Hematopoietic multipotent progenitor cell treated with erythropoietin and hydrocortisone succinate and interleukin-3 and kit ligand, for 4 days (in vitro differentiated cells): ENCODE data around the gene PHYHIPL.

ENCODE experiments used
- DNase-seq: peaks from one replicate; pipeline ENCODE4 v3.0.0-alpha.2; 2015

PHYHIPL gene

DNA sequence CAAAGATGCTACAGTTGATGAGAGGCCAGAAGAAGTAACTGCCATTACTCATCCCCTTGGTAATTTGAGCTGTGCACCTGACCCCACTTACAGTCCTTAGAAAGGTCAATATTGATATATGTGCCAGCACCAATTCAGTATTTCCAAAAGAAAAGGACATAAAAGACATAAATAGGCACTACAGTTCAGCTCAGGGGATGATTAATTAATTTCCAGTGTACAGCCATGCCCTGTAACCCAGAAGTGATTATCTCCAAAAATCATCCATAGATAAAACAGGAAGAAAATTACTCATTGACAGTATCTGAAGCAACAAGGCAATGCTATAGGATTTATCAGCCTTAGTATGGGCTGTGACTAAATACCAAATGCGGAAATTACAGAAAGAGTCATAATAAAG lies 82.4 kb downstream of the PHYHIPL start:
- no peak for DNase-seq

DNA sequence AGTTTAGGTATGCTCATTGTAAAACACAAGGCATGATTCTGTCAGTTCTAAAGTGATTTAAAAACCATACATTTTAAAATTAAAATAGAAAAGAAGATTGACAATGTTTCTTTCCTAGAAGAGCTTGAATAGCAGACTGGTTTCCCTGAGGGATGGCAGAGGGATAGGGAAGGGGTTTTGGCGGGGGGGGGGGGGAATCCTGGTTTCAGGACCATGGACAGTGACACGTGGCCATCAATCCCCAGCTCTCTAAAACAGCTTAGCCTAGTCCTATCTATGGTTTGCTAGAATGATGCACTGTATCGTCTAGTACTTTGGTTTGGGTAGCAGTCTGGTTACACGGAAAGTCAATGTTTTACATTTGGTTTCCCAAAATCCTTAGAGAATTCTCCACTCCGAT lies 88.7 kb downstream of the PHYHIPL start:
- DNase-seq: peak; percentile 19

DNA sequence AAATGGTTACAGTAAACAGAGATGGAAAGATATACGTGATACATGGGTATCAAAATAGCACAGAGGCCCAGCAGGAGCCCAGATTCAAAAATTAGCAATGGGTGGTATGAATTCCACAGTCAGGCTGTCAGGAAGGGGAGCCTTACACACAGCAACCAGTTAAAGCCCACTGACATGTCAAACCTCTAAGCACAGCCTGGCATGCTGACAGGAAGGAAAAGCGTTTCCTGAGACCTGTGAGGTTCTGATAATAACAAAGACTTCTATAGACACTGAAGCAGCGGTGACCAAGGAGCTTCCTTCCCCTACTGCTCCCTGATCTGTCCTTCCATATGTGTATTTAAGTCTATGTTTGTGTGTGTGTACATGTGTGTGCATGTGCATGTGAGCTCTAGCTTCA lies 89.9 kb downstream of the PHYHIPL start:
- peak; percentile 63 for DNase-seq

DNA sequence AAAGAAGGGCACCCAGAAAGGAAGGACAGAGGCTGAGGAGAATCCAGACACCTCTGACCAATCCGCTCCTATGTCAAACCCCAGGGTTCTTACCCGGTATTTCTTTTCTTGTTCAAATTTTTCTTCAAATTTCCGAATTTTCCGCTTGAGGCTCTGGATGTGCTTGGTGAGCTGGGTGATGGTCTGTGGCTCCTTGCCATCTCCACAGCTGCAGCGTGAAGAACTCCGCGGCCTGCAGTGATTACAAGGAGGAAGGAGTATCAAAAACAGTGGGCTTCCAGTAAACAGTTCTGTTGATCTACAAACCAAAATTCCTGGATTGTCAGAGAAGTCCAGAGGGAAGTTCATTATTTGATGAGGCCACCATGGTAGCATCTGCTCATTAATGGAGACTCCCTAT lies 92.0 kb downstream of the PHYHIPL start:
- no peak for DNase-seq

DNA sequence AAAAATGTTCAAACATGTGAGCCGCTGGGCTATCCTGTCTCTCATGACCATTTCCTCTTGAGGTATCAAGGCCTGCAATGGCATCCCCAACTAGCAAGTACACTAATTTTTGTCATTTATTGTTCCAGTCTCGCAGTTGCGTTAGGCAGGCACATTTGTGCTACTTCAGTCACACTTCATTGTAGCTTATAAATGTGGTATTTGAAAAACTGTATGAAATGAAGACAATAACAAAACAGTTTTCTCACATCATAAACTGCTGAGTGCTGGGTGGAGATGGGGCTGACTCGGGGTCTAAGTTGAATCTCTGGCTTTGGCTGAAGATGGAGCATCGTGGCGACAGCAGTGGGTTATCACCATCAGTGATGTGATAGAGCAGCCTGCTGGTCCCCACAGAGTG lies 93.2 kb downstream of the PHYHIPL start:
- no peak for DNase-seq

DNA sequence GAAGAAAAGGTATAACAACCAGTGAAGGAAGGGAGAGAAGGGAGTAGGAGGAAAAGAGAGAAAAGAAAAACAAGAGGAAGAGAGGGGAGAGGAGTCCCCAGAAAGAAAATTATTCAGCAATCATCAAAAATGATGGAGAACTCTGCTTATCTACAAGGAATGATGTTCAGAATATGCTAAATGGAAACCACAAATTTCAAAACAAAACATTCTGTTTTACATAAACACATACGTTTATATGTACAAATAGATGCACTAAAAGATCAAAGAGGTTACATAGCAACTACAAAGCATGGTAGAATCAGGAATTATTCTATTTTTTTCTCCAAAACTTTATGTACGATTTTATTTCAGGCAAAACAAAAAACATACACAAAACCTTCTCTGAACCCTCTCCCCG lies 94.0 kb downstream of the PHYHIPL start:
- no peak for DNase-seq

DNA sequence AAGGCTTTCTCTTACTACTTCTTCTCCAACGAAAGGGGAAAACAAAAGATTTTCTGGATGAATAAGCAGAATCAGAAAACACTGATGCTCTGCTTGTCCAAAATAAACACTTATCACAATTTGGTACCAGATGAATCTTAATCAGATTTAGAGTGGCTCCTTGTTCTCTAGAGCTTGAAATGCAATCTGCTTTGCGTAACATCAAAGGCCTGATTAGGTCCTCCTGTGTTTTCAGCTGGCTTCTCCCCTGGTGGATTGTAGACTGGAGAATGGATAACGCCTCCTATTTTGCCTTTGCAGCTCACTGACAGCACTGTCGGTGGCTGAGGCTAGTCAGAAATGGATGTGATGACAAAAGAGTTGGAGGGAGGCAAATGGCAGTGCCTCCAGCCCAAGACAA lies 94.7 kb downstream of the PHYHIPL start:
- DNase-seq: no peak

DNA sequence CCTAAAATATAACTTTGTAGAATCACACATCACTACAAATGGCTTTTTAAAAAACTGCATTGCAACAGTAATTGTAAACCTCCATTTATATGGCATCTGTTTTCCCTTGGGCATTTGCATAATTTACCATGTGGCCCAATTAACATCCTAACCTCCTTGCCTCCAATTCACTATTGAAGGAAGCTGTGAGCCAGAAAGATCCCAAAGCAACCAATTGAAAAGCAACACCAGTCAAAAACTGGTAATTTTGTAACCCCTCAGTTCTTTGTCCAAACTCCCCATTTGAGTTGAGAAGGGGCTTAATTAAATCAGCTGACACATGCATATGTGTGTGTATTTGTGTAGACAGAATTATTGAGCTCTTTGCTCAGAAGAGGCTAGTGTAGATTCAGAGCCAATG lies 95.6 kb downstream of the PHYHIPL start:
- no peak for DNase-seq

DNA sequence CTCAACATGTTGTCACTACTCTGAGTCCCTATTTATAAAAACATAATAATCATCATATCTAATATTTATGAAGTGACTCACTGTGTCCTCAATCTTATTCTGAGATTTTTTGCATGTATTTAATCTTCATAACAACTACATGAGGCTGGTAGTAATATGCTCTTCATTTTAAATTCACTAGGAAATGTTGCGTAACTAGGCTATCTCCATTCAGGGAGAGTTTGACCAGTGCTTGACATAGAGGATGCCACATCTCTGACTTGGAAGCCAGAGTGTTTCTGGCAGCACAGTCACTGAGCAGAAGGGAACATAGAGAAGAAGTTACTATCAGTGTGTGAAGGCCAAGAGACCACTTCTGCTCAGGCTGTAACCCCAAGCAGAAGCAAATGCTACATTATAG lies 97.0 kb downstream of the PHYHIPL start:
- no peak for DNase-seq

DNA sequence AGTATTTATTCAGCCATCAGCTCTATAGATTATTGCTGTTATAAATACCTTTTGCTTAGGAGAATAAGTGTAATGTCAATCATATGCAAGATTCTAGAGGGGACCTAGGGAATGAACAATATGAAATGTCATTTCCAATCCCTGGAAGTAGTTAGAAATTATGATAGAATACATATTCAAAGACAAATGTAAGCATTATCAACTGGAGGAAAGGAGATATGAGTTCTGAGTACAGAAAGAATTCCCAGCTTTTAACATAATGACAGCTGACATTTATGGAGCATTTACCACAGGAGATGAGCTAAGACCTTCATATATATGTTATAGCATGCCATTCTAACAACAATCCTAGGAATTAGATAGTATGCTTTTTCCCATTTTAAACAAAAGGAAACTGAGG lies 99.7 kb downstream of the PHYHIPL start:
- no peak for DNase-seq

DNA sequence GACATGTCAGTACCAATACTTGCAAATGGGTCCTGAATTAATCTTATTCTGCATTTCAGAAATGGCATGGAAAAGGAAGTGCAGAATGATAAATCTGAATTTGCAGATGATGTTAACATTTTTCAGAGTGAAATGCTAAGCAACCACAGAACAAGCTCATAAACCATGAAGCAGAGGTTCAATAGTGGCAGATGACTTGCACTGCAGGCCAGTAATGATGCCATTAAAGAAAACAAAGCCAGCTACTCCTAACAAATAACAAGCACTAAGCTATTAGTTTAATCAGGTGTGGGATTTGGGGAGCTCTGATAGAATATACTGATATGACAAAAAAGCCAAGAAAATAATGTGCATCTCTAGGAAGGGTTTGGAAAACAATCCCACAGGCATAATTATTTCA lies 100.5 kb downstream of the PHYHIPL start:
- DNase-seq: no peak

DNA sequence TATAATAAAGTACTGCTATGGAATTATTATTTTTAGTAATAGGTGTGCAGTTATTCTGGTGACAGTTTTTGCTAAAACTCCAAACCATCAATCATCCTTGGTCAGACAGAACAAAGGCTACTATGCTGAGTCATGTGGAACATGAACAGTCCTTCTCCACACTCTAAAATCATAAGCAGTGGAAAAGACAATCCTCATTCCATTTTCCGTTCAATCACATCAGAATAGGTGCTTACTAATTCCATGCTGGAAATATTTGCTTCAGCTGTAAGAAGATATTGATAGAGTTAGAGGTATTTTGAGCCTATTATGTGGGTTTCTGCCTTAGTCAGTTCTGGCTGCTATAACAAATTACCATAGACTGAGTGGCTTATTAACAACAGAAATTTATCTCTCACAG lies 103.0 kb downstream of the PHYHIPL start:
- no peak for DNase-seq

DNA sequence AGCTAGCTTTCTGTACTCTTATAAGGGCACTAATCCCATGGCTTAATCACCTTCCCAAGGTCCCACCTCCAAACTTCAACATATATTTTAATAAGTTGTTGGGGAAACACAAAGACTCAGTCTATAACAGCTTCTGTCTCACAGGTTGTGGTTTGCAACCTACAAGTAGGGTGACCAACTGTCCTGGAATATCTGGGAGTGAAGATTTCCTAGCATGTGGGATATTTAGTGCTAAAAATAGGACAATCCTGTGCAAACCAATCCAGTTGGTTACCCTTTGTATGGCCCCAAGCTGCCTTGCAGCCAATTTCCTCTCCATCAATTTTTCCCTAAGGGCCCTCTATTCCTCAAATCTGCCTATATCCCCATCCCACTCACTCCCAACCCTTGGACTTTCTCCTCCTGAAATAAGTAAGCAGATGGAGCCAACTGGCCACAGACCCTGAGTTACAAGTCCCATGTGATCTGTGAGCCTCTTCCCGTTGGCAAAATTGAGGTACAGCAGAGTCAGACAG lies 103.6 kb downstream of the PHYHIPL start:
- DNase-seq: no peak

DNA sequence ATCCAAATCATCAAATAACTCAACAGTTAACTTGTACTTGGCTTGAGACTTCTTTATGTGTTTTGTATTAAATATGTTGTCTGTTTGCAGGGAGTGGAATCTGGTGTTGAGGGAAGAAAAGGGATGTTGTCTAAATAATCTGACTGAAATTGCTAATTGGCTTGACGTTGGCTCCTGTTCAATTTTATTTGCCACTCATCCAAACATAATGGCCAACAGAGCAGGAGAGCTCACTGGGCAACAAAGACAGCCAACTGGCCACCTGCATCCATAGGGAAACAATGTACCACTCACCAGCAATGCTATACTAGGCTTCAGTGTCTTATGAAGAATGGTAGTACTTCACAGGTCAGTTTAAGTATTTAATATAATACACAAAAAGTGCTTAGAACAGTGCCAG lies 105.4 kb downstream of the PHYHIPL start:
- DNase-seq: no peak

DNA sequence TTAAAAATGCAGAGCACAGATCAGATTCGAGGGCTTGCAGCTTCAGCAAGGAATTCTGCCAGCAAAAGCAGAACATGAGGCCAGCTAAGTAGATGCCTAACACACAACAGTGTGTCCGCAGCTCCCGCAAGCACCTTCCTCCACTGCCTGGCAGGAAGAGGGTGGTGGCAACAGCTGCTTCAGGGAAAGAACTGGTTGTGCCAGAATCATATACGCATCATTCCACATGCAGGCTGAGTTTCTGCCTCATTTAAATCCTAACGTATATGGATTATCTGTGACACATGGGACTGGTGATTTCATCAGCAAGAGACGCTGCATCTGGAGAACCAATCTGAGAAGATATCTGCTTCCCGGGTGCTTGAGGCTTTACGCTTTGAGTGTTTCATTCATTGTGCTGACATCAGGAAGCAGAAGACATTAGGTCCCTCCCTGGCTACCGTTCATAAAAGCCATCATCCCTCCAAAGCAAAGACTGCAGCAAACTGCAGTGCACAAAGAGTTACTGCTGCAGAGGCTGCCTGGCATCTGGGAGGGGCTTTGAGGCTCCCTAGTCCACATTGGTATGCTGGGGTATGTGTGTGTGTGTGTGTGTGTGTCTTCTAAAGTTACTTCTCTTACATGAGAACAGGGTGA lies 107.1 kb downstream of the PHYHIPL start:
- DNase-seq: no peak

DNA sequence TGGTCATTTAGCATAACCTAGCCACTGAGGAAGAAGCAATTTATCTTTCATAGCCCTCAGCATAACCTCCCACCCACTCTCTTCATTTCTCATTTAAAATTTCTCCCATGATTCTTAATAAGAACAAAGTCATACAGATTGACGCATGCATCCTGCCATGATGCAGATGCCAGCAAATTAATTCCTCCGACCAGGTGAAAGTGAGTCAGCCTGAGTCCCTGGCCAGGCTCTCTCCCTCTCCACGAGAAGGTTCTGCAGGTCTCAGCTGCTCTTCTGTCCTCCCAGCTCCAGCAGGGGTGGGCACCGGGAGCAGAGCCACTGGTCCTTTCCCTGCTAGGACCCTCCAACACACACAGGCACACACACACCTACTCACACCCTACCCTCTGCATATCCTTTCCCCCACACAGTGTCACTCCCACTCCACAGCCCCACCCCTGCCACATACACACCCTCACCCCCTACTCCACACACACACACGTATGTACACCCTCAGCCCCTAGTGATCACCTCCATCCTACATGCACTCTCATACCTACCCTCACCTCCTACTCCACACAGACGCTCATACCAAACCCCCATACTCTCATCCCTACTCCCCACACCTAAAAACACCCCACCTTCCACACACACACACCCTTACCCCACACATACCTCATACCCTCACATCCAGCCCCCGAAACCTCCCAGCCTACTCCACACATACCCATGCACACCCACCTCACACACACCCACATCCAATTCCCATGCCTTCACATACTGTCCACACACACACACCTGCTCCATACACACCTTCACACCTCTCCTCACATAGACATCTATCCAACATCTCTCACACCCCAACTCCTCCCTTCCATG lies 107.9 kb downstream of the PHYHIPL start:
- no peak for DNase-seq

DNA sequence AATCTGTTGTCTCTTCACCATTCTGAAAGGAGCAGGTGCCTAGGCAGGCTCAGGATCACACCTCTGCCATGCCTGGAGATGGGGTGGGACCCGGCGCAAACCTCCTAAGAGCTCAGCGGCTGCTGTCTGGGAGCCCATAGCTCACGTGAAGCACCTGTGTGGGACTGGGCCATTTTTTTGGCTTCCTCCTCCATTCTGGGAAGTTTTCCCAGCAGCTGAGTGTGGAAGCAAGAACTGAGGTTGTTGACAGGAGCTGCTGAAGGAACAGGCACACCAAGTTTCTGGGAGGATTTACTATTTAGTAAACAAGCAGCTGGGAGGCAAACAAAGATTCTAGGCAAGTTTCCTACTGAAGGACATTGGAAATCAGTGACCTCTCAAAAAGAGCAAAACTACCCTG lies 108.6 kb downstream of the PHYHIPL start:
- no peak for DNase-seq

DNA sequence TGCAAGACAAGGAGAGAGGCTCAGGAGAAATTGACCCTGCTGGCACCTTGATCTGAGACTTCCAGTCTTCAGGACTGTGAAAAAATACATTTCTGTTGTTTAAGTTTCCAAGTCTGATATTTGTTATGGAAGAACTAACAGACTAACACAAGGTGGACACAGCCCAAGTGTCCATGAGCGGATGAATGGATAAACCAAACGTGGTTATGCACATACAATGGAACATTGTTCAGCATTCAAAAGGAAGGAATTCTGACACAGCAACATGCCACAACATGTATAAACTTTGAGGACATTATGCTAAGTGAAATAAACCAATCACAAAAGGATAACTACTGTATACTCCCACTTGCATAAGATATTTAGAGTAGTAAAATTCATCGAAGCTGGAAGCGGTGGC lies 109.4 kb downstream of the PHYHIPL start:
- no peak for DNase-seq

DNA sequence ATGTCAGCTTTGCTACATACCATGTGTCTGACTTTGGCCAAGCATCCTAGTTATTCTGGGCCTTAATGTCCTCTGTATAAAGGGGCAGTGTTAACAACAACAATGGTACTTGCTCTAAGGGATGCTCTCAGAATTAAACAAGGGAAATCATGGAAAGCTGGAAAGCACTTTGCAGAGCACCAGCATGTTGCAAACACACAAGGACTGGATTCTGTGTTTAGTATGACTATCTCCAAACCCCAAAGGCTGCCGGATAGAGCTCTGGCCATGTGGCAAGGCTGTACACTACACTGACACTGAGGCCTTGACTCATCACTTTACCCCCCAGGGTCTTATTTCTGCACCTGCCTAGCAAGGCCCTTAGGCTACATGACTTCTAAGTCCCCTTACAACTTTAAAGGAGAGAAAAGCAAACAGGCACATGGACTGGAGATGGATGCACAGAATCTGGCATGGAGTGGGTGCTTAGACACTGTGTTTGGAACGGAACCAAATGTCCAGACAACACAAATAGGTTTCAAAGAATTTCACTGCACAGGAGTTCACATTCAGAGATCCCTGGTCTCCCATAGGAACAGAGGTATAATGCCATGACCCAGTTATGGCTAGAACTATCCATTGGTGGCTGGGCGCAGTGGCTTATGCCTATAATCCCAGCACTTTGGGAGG lies 111.3 kb downstream of the PHYHIPL start:
- DNase-seq: no peak

DNA sequence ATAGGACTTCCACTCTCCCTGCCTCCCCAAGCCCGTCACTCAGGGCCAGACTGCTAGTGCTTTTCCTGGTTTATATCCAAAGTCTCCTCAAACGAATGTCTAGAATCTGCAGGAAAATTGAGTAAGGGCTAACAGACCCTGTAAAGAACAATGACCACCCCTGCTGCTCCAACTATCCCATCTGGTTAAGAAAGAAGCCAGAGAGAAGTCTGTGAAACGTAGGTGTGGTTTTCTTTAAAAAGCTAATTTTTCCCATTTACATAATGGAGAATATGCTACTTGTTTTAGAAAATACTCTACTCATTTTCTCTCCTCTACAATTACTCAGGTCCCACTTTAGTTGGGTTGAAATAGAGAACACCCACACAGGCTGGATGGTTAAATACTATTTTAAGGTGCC lies 113.4 kb downstream of the PHYHIPL start:
- no peak for DNase-seq

DNA sequence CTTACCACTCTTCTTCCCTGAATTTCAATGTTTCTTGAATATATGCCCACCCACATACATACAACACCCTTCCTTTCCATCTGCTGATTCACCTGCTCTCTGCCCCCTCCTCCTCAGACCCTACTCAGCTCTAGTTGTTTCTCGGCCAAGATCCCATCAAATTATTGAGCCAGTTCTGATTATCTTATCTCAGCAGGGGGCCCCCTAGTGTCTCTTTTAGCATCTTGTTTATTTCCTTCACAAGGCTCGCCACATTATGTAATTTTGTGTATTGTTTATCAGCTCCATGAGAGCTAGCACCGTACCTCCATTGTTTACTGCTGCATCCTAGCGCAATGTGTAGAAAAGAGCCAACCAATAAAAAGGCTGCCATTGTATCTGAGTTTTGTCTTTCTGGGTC lies 114.0 kb downstream of the PHYHIPL start:
- DNase-seq: peak; percentile 11
